HepG2 (cell line): ENCODE data around the gene TOM1L1. TPM values are rescaled to one million over a fixed set of nuclear protein-coding genes. Genes with fewer than 3 reads are reported as not detected.

Source experiments
- EP300 ChIP-seq, 3 experiments: sonication (generic) in 1 of 3; formaldehyde crosslinking in 1 of 3; IDR thresholded peaks; 2 replicates each; pipeline versions ENCODE4 v1.5.1 to v1.6.1; 2011 to 2020; ENCODE audit warnings: low read depth in 2 of 3, low read length in 2 of 3, borderline replicate concordance in 1 of 3, improper control_type of control experiment in 1 of 3, mild to moderate bottlenecking in 1 of 3, missing genetic modification reagents in 1 of 3, moderate library complexity in 1 of 3
- ETV5 ChIP-seq: IDR thresholded peaks from 2 replicates; pipeline ENCODE4 v1.6.1; 2018; ENCODE audit warnings: missing biosample characterization, missing genetic modification reagents, inconsistent platforms, borderline replicate concordance
- FOXJ3 ChIP-seq: sonication (generic); formaldehyde crosslinking; IDR thresholded peaks from 2 replicates; pipeline ENCODE4 v1.4.0; 2020; ENCODE audit warnings: missing genetic modification reagents, mild to moderate bottlenecking, borderline replicate concordance
- FOXK1 ChIP-seq: sonication (generic); formaldehyde crosslinking; IDR thresholded peaks from 2 replicates; pipeline ENCODE4 v1.4.0; 2020; ENCODE audit warnings: low read depth, missing genetic modification reagents, borderline replicate concordance
- GABPA ChIP-seq, 2 experiments: IDR thresholded peaks; 2 replicates each; pipeline ENCODE4 v1.6.1; 2011 to 2016; ENCODE audit warnings: low read depth in 2 of 2, low read length in 1 of 2, missing biosample characterization in 1 of 2, missing genetic modification characterization in 1 of 2
- KDM2A ChIP-seq: sonication (generic); formaldehyde crosslinking; IDR thresholded peaks from 2 replicates; pipeline ENCODE4 v1.4.0; 2020; ENCODE audit warnings: low read depth, missing genetic modification reagents, borderline replicate concordance
- MIER2 ChIP-seq: IDR thresholded peaks from 2 replicates; pipeline ENCODE4 v1.6.1; 2016; ENCODE audit warnings: missing biosample characterization, missing genetic modification reagents
- NCOA2 ChIP-seq: sonication (generic); formaldehyde crosslinking; IDR thresholded peaks from 2 replicates; pipeline ENCODE4 v1.8.0; 2022; ENCODE audit warnings: inconsistent platforms
- POLR2AphosphoS2 ChIP-seq: IDR thresholded peaks from 2 replicates; pipeline ENCODE4 v1.6.1; 2011; ENCODE audit warnings: low read depth, low read length, improper control_type of control experiment
- SAP130 ChIP-seq: IDR thresholded peaks from 2 replicates; pipeline ENCODE4 v1.6.1; 2016; ENCODE audit warnings: low read depth
- SRSF1 ChIP-seq: fragments of 200-400 bp; formaldehyde crosslinking; optimal IDR thresholded peaks from 2 replicates; pipeline ENCODE3; 2017; ENCODE audit warnings: mild to moderate bottlenecking, low read depth, low read length, moderate library complexity
- SUZ12 ChIP-seq: fragments of 150-350 bp; IDR thresholded peaks from 2 replicates; pipeline ENCODE4 v1.6.1; 2014; ENCODE audit warnings: low read depth, low read length
- TBL1XR1 ChIP-seq: fragments of 150-350 bp; IDR thresholded peaks from 2 replicates; pipeline ENCODE4 v1.6.1; 2014; ENCODE audit warnings: borderline replicate concordance, low read length; ENCODE audit not compliant: partially characterized antibody
- TERF1 ChIP-seq: sonication (generic); formaldehyde crosslinking; IDR thresholded peaks from 2 replicates; pipeline ENCODE4 v1.8.0; 2022; ENCODE audit warnings: mild to moderate bottlenecking, missing genetic modification reagents, moderate library complexity
- THAP11 ChIP-seq: IDR thresholded peaks from 2 replicates; pipeline ENCODE4 v1.6.1; 2016; ENCODE audit warnings: missing biosample characterization, missing genetic modification reagents
- TIGD3 ChIP-seq: sonication (generic); formaldehyde crosslinking; IDR thresholded peaks from 2 replicates; pipeline ENCODE4 v1.5.1; 2020; ENCODE audit warnings: mild to moderate bottlenecking, missing genetic modification reagents, borderline replicate concordance
- ZFP36L2 ChIP-seq: sonication (generic); formaldehyde crosslinking; IDR thresholded peaks from 2 replicates; pipeline ENCODE4 v1.4.0; 2020; ENCODE audit warnings: missing genetic modification reagents
- ZHX1 ChIP-seq: sonication (generic); formaldehyde crosslinking; IDR thresholded peaks from 2 replicates; pipeline ENCODE4 v1.8.1; 2022; ENCODE audit warnings: low read depth, mild to moderate bottlenecking, missing genetic modification reagents
- ZMYM4 ChIP-seq: sonication (generic); formaldehyde crosslinking; IDR thresholded peaks from 2 replicates; pipeline ENCODE4 v1.8.1; 2023; ENCODE audit warnings: mild to moderate bottlenecking, missing genetic modification reagents
- ZNF101 ChIP-seq: sonication (generic); formaldehyde crosslinking; IDR thresholded peaks from 2 replicates; pipeline ENCODE4 v1.4.0; 2020; ENCODE audit warnings: mild to moderate bottlenecking, low read depth, missing genetic modification reagents, borderline replicate concordance
- ZNF576 ChIP-seq: sonication (generic); formaldehyde crosslinking; IDR thresholded peaks from 2 replicates; pipeline ENCODE4 v1.4.0; 2020; ENCODE audit warnings: mild to moderate bottlenecking, missing genetic modification reagents
- ZNF660 ChIP-seq: sonication (generic); formaldehyde crosslinking; IDR thresholded peaks from 2 replicates; pipeline ENCODE4 v1.5.1; 2020; ENCODE audit warnings: mild to moderate bottlenecking, low read depth, missing genetic modification reagents, borderline replicate concordance
- ZNF724P ChIP-seq: sonication (generic); formaldehyde crosslinking; IDR thresholded peaks from 2 replicates; pipeline ENCODE4 v1.8.0; 2022; ENCODE audit warnings: missing genetic modification reagents, borderline replicate concordance
- ZNF761 ChIP-seq: sonication (generic); formaldehyde crosslinking; conservative IDR thresholded peaks from 2 replicates; pipeline ENCODE4 v1.4.0; 2020; ENCODE audit warnings: mild to moderate bottlenecking, missing genetic modification reagents
- polyA plus RNA-seq, 8 experiments: library from polyadenylated mRNA; depleted of rRNA in 3 of 8; stranded (reverse) in 7 of 8; unstranded in 1 of 8; fragments of >200 nt; fragmentation: Illumina TruSeq in 4 of 8; extraction: Trizol in 4 of 8; gene quantifications; 2 replicates each; pipeline versions ENCODE4 v1.2.1 to v1.2.3, GENCODE V29; 2011 to 2016; ENCODE audit warnings: low read depth in 4 of 8, missing spikeins in 1 of 8, mixed read lengths in 1 of 8; ENCODE audit not compliant: insufficient read depth in 1 of 8
- total RNA-seq, 5 experiments: library from RNA; depleted of rRNA; stranded (reverse); fragments of >200 nt; fragmentation: Illumina TruSeq; extraction: Trizol; gene quantifications; 2 replicates each; pipeline ENCODE4 v1.2.3, GENCODE V29; 2016; ENCODE audit warnings: low read depth in 1 of 5

The TOM1L1 gene
- total and polyA plus RNA-seq, 2 of the 13 experiments (the other 11 are each of a cell fraction or from before 2014, with no cell fraction given): 45.3 to 51.3 TPM

GRCh38 chr17:54971147-54971546, 70.5 kb downstream of the TOM1L1 start (continued):
- TF ChIP-seq KDM2A (CRISPR knock-in tag) (no peak), FOXK1 (peak; percentile 74; the same call in 1 of the 2 replicates), POLR2AphosphoS2 (no peak), ZNF576 (no peak), ZNF724P (no peak), FOXJ3 (CRISPR knock-in tag) (no peak), ETV5 (CRISPR knock-in tag) (peak; percentile 71; the same call in 1 of the 2 replicates), EP300 (IDR thresholded peaks at IDR 0.05; ENCODE audit: low read depth in 2 of 2, low read length in 2 of 2) (no peak; a peak in 1 of 4 replicates), EP300 (CRISPR knock-in tag; IDR thresholded peaks at IDR 0.05; ENCODE audit: borderline replicate concordance) (peak; percentile 14; the same call in 1 of the 2 replicates), SRSF1 (no peak), MIER2 (CRISPR knock-in tag) (no peak), TBL1XR1 (no peak), ZHX1 (no peak), ZNF761 (CRISPR knock-in tag) (no peak), ZNF660 (CRISPR knock-in tag) (no peak), ZNF101 (no peak), NCOA2 (CRISPR knock-in tag) (peak; percentile 60; the same call in 1 of the 2 replicates), ZFP36L2 (no peak), GABPA (IDR thresholded peaks at IDR 0.05; ENCODE audit: low read depth, low read length) (no peak), GABPA (CRISPR knock-in tag; IDR thresholded peaks at IDR 0.05; ENCODE audit: low read depth) (peak; percentile 48; the same call in 1 of the 2 replicates), ZMYM4 (CRISPR knock-in tag) (peak; percentile 72), SAP130 (peak; percentile 52), TERF1 (CRISPR knock-in tag) (no peak), SUZ12 (no peak), TIGD3 (CRISPR knock-in tag) (no peak), THAP11 (CRISPR knock-in tag) (peak; percentile 43; the same call in 1 of the 2 replicates)
